Measurements from ENCODE around the gene PCID2. TPM values are rescaled to one million over a fixed set of nuclear protein-coding genes. Genes with fewer than 3 reads are reported as not detected.
"Not testable (repeated sequence)": the region's sequence is repeated elsewhere in the genome, so short reads cannot be mapped to it uniquely, and the experiment has no call there.

Gene PCID2
- total and polyA plus RNA-seq, 2 of the 13 experiments (the other 11 are each of a cell fraction or from before 2014, with no cell fraction given) = 65.0 to 111 TPM

GRCh38 chr13:113208421-113209335, at the start of gene PCID2 (continued):
- TF ChIP-seq ZBTB40 (IDR thresholded peaks at IDR 0.05) (peak; percentile 86), ZBTB40 (CRISPR knock-in tag; IDR thresholded peaks at IDR 0.05) (peak; percentile 37; the same call in 1 of the 2 replicates), ZNF451 (CRISPR knock-in tag; IDR thresholded peaks at IDR 0.05) (no peak; the same call in 1 of the 2 replicates), GATA4 (IDR thresholded peaks at IDR 0.05; ENCODE audit: borderline replicate concordance, low read depth) (peak; percentile 15; the same call in 1 of the 2 replicates), ZBTB7A (CRISPR knock-in tag; IDR thresholded peaks at IDR 0.05) (peak; percentile 83), SP140L (CRISPR knock-in tag; IDR thresholded peaks at IDR 0.05; ENCODE audit: borderline replicate concordance) (peak; percentile 90; the same call in 1 of the 2 replicates)
- TF ChIP-seq, protein P1, sequence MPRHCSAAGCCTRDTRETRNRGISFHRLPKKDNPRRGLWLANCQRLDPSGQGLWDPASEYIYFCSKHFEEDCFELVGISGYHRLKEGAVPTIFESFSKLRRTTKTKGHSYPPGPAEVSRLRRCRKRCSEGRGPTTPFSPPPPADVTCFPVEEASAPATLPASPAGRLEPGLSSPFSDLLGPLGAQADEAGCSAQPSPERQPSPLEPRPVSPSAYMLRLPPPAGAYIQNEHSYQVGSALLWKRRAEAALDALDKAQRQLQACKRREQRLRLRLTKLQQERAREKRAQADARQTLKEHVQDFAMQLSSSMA (CRISPR knock-in tag; IDR thresholded peaks at IDR 0.05) = peak; percentile 83; the same call in 1 of the 2 replicates
- TF ChIP-seq, protein P2, sequence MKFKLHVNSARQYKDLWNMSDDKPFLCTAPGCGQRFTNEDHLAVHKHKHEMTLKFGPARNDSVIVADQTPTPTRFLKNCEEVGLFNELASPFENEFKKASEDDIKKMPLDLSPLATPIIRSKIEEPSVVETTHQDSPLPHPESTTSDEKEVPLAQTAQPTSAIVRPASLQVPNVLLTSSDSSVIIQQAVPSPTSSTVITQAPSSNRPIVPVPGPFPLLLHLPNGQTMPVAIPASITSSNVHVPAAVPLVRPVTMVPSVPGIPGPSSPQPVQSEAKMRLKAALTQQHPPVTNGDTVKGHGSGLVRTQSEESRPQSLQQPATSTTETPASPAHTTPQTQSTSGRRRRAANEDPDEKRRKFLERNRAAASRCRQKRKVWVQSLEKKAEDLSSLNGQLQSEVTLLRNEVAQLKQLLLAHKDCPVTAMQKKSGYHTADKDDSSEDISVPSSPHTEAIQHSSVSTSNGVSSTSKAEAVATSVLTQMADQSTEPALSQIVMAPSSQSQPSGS (CRISPR knock-in tag; IDR thresholded peaks at IDR 0.05) = peak; percentile 92

DNA sequence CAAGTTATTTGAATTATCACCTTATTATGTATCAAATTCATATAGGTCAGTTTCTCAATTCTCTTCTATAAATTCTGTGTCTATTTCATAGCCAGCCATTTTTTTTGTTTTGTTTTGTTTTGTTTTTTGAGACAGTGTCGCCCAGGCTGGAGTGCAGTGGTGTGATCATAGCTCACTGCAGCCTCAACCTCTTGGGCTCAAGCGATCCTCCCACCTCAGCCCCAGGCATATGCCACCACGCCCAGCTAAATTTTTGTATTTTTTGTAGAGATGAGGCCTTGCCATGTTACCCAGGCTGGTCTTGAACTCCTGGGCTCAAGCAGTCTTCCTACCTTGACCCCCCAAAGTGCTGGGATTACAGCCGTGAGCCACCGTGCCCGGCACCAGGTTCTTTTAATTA, 49.4 kb upstream of the PCID2 start:
- H3K9ac ChIP-seq (ENCODE audit: insufficient read depth, low read depth, low read length); H3K4me1 ChIP-seq (ENCODE audit: insufficient read depth, low read length); H3K4me2 ChIP-seq (ENCODE audit: low read depth, low read length); ATAC-seq; intact Hi-C loops (cut with micrococcal nuclease; ENCODE audit: unreplicated experiment); in situ Hi-C loops (cut with HindIII; ENCODE audit: extremely low pct_ligation_motif_present, low pct_unique_long_range_greater_than_20kb); H3K27me3 ChIP-seq (ENCODE audit: control insufficient read depth in 1 of 2, insufficient read depth in 2 of 2, low read length in 2 of 2); FAIRE-seq; H4K20me1 ChIP-seq (ENCODE audit: insufficient read depth, low read length); H2AFZ ChIP-seq (ENCODE audit: low read length); H3K27ac ChIP-seq (ENCODE audit: extremely low read length, insufficient read depth, low read length); H3K9me3 ChIP-seq (ENCODE audit: low read length); CTCF ChIA-PET (ENCODE audit: low intra/inter-chr PET ratio, low total read pairs); DNase-seq (ENCODE audit: low spot score); BruUV-seq (replicated peaks); H3K4me3 ChIP-seq (replicated peaks in 1 of 3; ENCODE audit: insufficient read depth in 1 of 3, low read depth in 2 of 3, low read length in 3 of 3); H3K79me2 ChIP-seq (ENCODE audit: insufficient read depth, low read length); POLR2A ChIA-PET: not testable (repeated sequence)
- WGBS (ENCODE audit: low lambda C conversion rate) = 97% methylated on average over 6 of the region's 6 CpGs
- peaks cover 12 to 79% of the 10 kb centered on the region in 2 experiments for H3K36me3 ChIP-seq (replicated peaks in 1 of 2; ENCODE audit: control insufficient read depth in 1 of 2, insufficient read depth in 2 of 2, low read length in 2 of 2)

Data from HepG2 (cell line).